Liver (tissue), 9 donors: ENCODE measurements around the gene GALNT1. TPM values are rescaled to one million over a fixed set of nuclear protein-coding genes. Genes with fewer than 3 reads are reported as not detected.
A peak's percentile ranks its signal among the peaks of the same experiment; 100 is the strongest.

Experiments
- DNase-seq: peaks from one replicate; pipeline ENCODE4 v3.0.0-alpha.2; 2017; ENCODE audit warnings: low spot score
- H3K27ac ChIP-seq, 2 donors: one replicate each; pipeline ENCODE4 v1.7.0; 2013; ENCODE audit warnings: inconsistent platforms in 2 of 2, low read length in 2 of 2, control low read depth in 1 of 2, low read depth in 1 of 2, mild to moderate bottlenecking in 1 of 2
- H3K27me3 ChIP-seq, 4 donors: one replicate each; pipeline versions ENCODE4 v1.6.1 to v1.7.0; 2013; ENCODE audit warnings: low read length in 3 of 4, inconsistent platforms in 1 of 4, mild to moderate bottlenecking in 1 of 4, moderate library complexity in 1 of 4; ENCODE audit not compliant: control insufficient read depth in 4 of 4, insufficient read depth in 4 of 4
- H3K36me3 ChIP-seq, 4 donors: one replicate each; pipeline versions ENCODE4 v1.6.1 to v1.7.0; 2013; ENCODE audit warnings: low read length in 3 of 4, mild to moderate bottlenecking in 3 of 4, low read depth in 1 of 4, moderate library complexity in 1 of 4; ENCODE audit not compliant: control insufficient read depth in 4 of 4, insufficient read depth in 3 of 4
- H3K4me1 ChIP-seq, 4 donors: one replicate each; pipeline versions ENCODE4 v1.6.1 to v1.7.0; 2013; ENCODE audit warnings: low read length in 3 of 4, mild to moderate bottlenecking in 3 of 4, moderate library complexity in 1 of 4; ENCODE audit not compliant: control insufficient read depth in 4 of 4, insufficient read depth in 4 of 4
- H3K4me3 ChIP-seq, 3 donors: one replicate each; pipeline versions ENCODE4 v1.6.1 to v1.7.0; 2013; ENCODE audit warnings: low read length in 3 of 3, control low read depth in 1 of 3, low read depth in 1 of 3, mild to moderate bottlenecking in 1 of 3
- H3K9ac ChIP-seq, 2 donors: one replicate each; pipeline ENCODE4 v1.7.0; 2013; ENCODE audit warnings: low read length in 2 of 2, mild to moderate bottlenecking in 2 of 2, moderate library complexity in 2 of 2, control low read depth in 1 of 2, low read depth in 1 of 2
- H3K9me3 ChIP-seq, 4 donors: one replicate each; pipeline versions ENCODE4 v1.6.1 to v1.7.0; 2013; ENCODE audit warnings: low read length in 3 of 4; ENCODE audit not compliant: control insufficient read depth in 4 of 4
- EGR1 ChIP-seq, 2 donors: IDR thresholded peaks; 2 replicates each; pipeline ENCODE4 v1.6.1; 2016 to 2018; ENCODE audit warnings: antibody characterized with exemption in 2 of 2, low read depth in 2 of 2
- FOXA1 ChIP-seq: IDR thresholded peaks from 2 replicates; pipeline ENCODE4 v1.6.1; 2016; ENCODE audit warnings: antibody characterized with exemption
- FOXA2 ChIP-seq: IDR thresholded peaks from 2 replicates; pipeline ENCODE4 v1.6.1; 2016; ENCODE audit warnings: antibody characterized with exemption
- GABPA ChIP-seq, 2 donors: IDR thresholded peaks in 1 of 2; conservative IDR thresholded peaks in 1 of 2; 2 replicates each; pipeline ENCODE4 v1.6.1; 2016; ENCODE audit warnings: antibody characterized with exemption in 2 of 2, mild to moderate bottlenecking in 1 of 2, moderate library complexity in 1 of 2
- HNF4A ChIP-seq, 2 donors: conservative IDR thresholded peaks; 2 replicates each; pipeline ENCODE4 v1.6.1; 2016; ENCODE audit warnings: antibody characterized with exemption in 2 of 2, mild to moderate bottlenecking in 2 of 2
- HNF4G ChIP-seq: IDR thresholded peaks from 2 replicates; pipeline ENCODE4 v1.6.1; 2016; ENCODE audit warnings: antibody characterized with exemption
- JUND ChIP-seq, 2 donors: IDR thresholded peaks; 2 replicates each; pipeline ENCODE4 v1.6.1; 2016; ENCODE audit warnings: antibody characterized with exemption in 2 of 2
- NR2F2 ChIP-seq: IDR thresholded peaks from 2 replicates; pipeline ENCODE4 v1.6.1; 2016; ENCODE audit warnings: antibody characterized with exemption
- RAD21 ChIP-seq, 2 donors: IDR thresholded peaks; 2 replicates each; pipeline ENCODE4 v1.6.1; 2016; ENCODE audit warnings: antibody characterized with exemption in 2 of 2, mild to moderate bottlenecking in 2 of 2
- RXRA ChIP-seq, 2 donors: IDR thresholded peaks; 2 replicates each; pipeline ENCODE4 v1.6.1; 2017 to 2018; ENCODE audit warnings: antibody characterized with exemption in 2 of 2, mild to moderate bottlenecking in 1 of 2
- SP1 ChIP-seq: IDR thresholded peaks from 2 replicates; pipeline ENCODE4 v1.6.1; 2018; ENCODE audit warnings: antibody characterized with exemption, mild to moderate bottlenecking
- TAF1 ChIP-seq: conservative IDR thresholded peaks from 2 replicates; pipeline ENCODE4 v1.6.1; 2016; ENCODE audit warnings: antibody characterized with exemption, mild to moderate bottlenecking
- YY1 ChIP-seq: IDR thresholded peaks from 2 replicates; pipeline ENCODE4 v1.6.1; 2016; ENCODE audit warnings: antibody characterized with exemption, mild to moderate bottlenecking
- WGBS: extraction: QIAGEN DNeasy Blood & Tissue Kit; methylation state at CpG from one replicate; pipeline ENCODE4 v1.1.7; 2013; 5-methylcytosine and 5-hydroxymethylcytosine counted together
- polyA plus RNA-seq, 2 donors: library from polyadenylated mRNA; stranded (reverse) in 1 of 2; unstranded in 1 of 2; fragments of 200-250 nt in 1 of 2; fragments of >200 nt in 1 of 2; fragmentation: Nextera tagmentation in 1 of 2; extraction: Ambion mirVana in 1 of 2; gene quantifications; one replicate each; pipeline versions ENCODE4 v1.2.1 to v1.2.3, GENCODE V29; 2013 to 2015
- total RNA-seq, 2 donors: library from RNA; depleted of rRNA; stranded (reverse); fragments of >200 nt; gene quantifications; one replicate each; pipeline ENCODE4 v1.2.3, GENCODE V29; 2014
- TF ChIP-seq, protein P1 (sequence below): IDR thresholded peaks from 2 replicates; pipeline ENCODE4 v1.6.1; 2016; ENCODE audit warnings: antibody characterized with exemption
- TF ChIP-seq, protein P2 (sequence below): IDR thresholded peaks from 2 replicates; pipeline ENCODE4 v1.6.1; 2016; ENCODE audit warnings: antibody characterized with exemption
- TF ChIP-seq, protein P3 (sequence below): IDR thresholded peaks from 2 replicates; pipeline ENCODE4 v1.6.1; 2016; ENCODE audit warnings: antibody characterized with exemption, mild to moderate bottlenecking
- TF ChIP-seq, protein P4 (sequence below): IDR thresholded peaks from 2 replicates; pipeline ENCODE4 v1.6.1; 2016; ENCODE audit warnings: antibody characterized with exemption
- TF ChIP-seq, protein P5 (sequence below): fragments of 150-350 bp; IDR thresholded peaks from 2 replicates; pipeline ENCODE4 v1.5.1; 2017; ENCODE audit warnings: improper control_type of control experiment, low read depth, low read length; ENCODE audit not compliant: missing input control
- donor health status: healthy.
- donor health status: healthy.
- donor health status: healthy.
- donor health status: healthy.
- donor health status: healthy.

The GALNT1 gene
- total RNA-seq (10 to 100 TPM; 28.2 to 42.2 TPM), polyA plus RNA-seq (10 to 100 TPM; 13.9 to 24.8 TPM)

DNA sequence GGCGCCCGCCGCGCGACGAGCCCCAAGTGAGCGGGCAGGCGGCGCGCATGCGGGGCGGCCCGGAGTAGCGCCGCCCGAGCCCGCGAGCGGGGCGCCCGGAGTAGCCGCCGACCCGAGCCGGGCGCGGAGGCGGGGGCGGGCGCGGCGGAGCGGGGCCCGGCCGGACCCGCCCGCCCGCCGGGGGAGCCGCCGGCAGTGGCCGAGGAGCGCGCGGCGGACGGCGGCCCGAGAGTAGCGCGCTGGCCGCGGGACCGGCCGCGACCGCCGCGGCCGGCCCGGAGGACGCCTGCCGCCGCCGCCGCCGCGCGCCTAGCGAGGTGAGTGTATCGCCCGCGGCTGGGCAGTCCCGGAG is at the start of gene GALNT1:
Gene GALNT1, plus strand, starts transcription at position 195 of the 352 bp plus-strand sequence. CDS start 72,923 bp downstream, outside the sequence.
- peak within 1 kb of the TSS; percentile 21 to 83 for H3K9ac ChIP-seq
- no peaks in the 10 kb centered on the region for H3K27me3 ChIP-seq
- peaks cover 0 to 11% (median 2%) of the 10 kb centered on the region in 4 donors for H3K4me1 ChIP-seq
- H3K4me3 ChIP-seq, result peak within 1 kb of the TSS; percentile 78 to 83 (median 81)
- peak within 1 kb of the TSS; percentile 82 to 87 for H3K27ac ChIP-seq
- no peak for TF ChIP-seq FOXA2
- TF ChIP-seq, protein P1, sequence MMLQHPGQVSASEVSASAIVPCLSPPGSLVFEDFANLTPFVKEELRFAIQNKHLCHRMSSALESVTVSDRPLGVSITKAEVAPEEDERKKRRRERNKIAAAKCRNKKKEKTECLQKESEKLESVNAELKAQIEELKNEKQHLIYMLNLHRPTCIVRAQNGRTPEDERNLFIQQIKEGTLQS, result no peak
- no peak for TF ChIP-seq JUND (IDR thresholded peaks at IDR 0.05)
- TF ChIP-seq, protein P2, sequence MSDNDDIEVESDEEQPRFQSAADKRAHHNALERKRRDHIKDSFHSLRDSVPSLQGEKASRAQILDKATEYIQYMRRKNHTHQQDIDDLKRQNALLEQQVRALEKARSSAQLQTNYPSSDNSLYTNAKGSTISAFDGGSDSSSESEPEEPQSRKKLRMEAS, result no peak
- TF ChIP-seq, protein P3, sequence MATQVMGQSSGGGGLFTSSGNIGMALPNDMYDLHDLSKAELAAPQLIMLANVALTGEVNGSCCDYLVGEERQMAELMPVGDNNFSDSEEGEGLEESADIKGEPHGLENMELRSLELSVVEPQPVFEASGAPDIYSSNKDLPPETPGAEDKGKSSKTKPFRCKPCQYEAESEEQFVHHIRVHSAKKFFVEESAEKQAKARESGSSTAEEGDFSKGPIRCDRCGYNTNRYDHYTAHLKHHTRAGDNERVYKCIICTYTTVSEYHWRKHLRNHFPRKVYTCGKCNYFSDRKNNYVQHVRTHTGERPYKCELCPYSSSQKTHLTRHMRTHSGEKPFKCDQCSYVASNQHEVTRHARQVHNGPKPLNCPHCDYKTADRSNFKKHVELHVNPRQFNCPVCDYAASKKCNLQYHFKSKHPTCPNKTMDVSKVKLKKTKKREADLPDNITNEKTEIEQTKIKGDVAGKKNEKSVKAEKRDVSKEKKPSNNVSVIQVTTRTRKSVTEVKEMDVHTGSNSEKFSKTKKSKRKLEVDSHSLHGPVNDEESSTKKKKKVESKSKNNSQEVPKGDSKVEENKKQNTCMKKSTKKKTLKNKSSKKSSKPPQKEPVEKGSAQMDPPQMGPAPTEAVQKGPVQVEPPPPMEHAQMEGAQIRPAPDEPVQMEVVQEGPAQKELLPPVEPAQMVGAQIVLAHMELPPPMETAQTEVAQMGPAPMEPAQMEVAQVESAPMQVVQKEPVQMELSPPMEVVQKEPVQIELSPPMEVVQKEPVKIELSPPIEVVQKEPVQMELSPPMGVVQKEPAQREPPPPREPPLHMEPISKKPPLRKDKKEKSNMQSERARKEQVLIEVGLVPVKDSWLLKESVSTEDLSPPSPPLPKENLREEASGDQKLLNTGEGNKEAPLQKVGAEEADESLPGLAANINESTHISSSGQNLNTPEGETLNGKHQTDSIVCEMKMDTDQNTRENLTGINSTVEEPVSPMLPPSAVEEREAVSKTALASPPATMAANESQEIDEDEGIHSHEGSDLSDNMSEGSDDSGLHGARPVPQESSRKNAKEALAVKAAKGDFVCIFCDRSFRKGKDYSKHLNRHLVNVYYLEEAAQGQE, result no peak
- TF ChIP-seq, protein P4, sequence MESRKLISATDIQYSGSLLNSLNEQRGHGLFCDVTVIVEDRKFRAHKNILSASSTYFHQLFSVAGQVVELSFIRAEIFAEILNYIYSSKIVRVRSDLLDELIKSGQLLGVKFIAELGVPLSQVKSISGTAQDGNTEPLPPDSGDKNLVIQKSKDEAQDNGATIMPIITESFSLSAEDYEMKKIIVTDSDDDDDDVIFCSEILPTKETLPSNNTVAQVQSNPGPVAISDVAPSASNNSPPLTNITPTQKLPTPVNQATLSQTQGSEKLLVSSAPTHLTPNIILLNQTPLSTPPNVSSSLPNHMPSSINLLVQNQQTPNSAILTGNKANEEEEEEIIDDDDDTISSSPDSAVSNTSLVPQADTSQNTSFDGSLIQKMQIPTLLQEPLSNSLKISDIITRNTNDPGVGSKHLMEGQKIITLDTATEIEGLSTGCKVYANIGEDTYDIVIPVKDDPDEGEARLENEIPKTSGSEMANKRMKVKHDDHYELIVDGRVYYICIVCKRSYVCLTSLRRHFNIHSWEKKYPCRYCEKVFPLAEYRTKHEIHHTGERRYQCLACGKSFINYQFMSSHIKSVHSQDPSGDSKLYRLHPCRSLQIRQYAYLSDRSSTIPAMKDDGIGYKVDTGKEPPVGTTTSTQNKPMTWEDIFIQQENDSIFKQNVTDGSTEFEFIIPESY, result no peak
- TF ChIP-seq RXRA (IDR thresholded peaks at IDR 0.05), result no peak
- no peaks in the 10 kb centered on the region for H3K36me3 ChIP-seq
- H3K9me3 ChIP-seq, result no peaks in the 10 kb centered on the region
- no peak for DNase-seq
- 0% methylated on average over 33 of the region's 74 CpGs for WGBS

DNA sequence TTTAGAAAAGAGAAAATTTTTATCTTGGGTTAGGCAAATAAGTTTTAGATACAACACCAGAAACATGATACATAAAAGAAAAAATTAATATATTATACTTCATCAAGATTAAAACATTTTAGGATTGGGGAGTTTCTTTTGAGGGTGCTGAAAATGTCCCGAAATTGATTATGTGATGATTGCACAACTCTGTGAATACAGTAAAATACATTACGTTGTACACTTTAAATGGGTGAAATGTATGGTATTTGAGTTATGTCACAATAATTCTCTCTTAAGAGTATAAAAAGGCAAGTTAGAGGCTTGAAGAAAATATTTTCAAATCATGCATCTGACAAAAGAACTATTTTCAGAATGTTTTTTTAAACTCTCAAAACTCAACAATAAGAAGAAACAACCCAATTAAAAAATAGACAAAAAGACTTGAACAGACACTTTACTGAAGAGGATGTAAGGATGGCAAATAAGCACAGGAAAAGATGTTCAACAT is 47.6 kb upstream of the GALNT1 start:
- Histone ChIP-seq H3K4me3 (no peak overlapping the region), H3K4me1 (no peaks in the 10 kb centered on the region), H3K9me3 (peaks cover 0 to 8% (median 2%) of the 10 kb centered on the region in 4 donors), H3K27ac (no peak overlapping the region), H3K36me3 (no peaks in the 10 kb centered on the region), H3K27me3 (no peaks in the 10 kb centered on the region), H3K9ac (no peak overlapping the region)
- WGBS, result 87% methylated on average over 2 of the region's 2 CpGs
- no peak for DNase-seq
- TF ChIP-seq RXRA (IDR thresholded peaks at IDR 0.05), result no peak
- TF ChIP-seq, protein P4, result no peak
- TF ChIP-seq TAF1, result no peak
- no peak for TF ChIP-seq RAD21 (IDR thresholded peaks at IDR 0.05)
- no peak for TF ChIP-seq FOXA2
- TF ChIP-seq, protein P1, result no peak
- no peak for TF ChIP-seq GABPA (IDR thresholded peaks at IDR 0.05 in 1 of 2, conservative IDR thresholded peaks at IDR 0.05 in 1 of 2)
- TF ChIP-seq SP1, result no peak
- TF ChIP-seq, protein P5, sequence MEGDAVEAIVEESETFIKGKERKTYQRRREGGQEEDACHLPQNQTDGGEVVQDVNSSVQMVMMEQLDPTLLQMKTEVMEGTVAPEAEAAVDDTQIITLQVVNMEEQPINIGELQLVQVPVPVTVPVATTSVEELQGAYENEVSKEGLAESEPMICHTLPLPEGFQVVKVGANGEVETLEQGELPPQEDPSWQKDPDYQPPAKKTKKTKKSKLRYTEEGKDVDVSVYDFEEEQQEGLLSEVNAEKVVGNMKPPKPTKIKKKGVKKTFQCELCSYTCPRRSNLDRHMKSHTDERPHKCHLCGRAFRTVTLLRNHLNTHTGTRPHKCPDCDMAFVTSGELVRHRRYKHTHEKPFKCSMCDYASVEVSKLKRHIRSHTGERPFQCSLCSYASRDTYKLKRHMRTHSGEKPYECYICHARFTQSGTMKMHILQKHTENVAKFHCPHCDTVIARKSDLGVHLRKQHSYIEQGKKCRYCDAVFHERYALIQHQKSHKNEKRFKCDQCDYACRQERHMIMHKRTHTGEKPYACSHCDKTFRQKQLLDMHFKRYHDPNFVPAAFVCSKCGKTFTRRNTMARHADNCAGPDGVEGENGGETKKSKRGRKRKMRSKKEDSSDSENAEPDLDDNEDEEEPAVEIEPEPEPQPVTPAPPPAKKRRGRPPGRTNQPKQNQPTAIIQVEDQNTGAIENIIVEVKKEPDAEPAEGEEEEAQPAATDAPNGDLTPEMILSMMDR, result no peak
- no peak for TF ChIP-seq NR2F2
- no peak for TF ChIP-seq YY1
- TF ChIP-seq, protein P3, result no peak
- no peak for TF ChIP-seq HNF4G
- TF ChIP-seq EGR1 (IDR thresholded peaks at IDR 0.05; ENCODE audit: low read depth in 2 of 2), result no peak
- TF ChIP-seq FOXA1, result no peak
- TF ChIP-seq JUND (IDR thresholded peaks at IDR 0.05), result no peak
- TF ChIP-seq HNF4A (conservative IDR thresholded peaks at IDR 0.05), result no peak
